Ramos (cell line): ENCODE results near the gene COMT.

ENCODE experiments used
- in situ Hi-C: fragments of 300-500 bp; cut with MboI; formaldehyde crosslinking; loops from one replicate; pipeline ENCODE4 v1.14.3; 2022; ENCODE audit warnings: low sequenced_read_pairs; ENCODE audit not compliant: unreplicated experiment

Gene COMT

DNA sequence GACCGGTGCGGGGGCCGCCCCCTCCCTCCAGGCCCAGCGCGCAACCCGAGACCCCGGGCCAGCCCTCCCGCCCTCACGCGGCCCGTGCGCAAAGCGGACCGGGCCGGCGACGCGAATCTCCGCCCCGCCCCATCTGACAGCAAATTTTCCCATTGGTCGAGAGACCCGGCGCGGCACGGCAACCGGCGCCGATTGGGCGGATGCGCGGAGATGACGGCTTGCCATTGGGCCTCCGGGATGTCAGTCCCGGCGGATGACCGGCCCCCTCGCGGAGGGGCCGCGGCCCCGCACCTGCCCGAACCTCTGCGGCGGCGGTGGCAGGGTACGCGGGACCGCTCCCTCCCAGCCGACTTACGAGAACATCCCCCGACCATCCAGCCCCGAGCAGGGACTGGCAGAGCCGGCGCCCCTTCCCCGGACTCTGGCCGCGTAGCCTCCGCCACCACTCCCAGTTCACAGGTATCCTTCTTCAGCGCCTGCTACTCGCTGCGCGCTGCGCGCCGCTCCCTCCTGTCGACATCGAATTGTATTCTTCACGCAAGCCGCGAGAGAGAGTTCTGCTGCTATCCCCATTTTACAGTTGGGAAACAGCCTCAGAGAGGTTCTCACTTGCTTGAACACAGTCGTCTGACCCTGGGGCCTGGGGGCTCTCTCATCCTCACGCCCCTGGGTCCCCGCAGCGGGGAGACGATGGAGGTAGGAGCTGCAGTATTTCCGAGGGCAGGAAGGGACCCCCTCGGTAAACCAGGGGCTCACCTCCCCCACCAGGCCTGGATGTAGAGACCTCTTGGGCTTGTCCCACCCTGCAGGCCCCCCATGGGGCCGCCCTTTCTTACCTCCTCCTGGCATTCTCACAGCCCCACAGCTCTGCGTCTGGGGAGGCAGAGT is 75.4 kb downstream of the COMT start, which contains the start of gene ARVCF:
Gene ARVCF (minus strand): TSS at position 90 of the 888 bp plus-strand sequence. CDS start 26,029 bp downstream, outside the sequence.
- in situ Hi-C loops, result no loop called here

DNA sequence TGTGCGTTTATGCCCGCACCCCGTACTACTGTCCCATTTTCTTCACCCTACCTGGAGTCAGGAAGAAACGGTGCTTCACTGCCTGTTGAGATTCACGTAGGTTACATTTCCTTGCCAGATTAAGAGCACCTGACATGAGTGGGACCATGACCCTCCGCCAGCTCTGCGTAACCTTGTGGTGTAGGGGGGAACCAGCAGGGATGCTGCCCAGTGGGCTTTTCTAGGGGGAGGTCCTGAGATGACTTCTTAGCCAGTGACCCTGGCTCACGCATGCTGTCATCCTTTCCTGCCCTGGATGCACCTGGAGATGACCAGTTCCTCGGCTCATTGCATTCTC is 76.0 kb downstream of the COMT start:
- in situ Hi-C loops, result no loop called here

DNA sequence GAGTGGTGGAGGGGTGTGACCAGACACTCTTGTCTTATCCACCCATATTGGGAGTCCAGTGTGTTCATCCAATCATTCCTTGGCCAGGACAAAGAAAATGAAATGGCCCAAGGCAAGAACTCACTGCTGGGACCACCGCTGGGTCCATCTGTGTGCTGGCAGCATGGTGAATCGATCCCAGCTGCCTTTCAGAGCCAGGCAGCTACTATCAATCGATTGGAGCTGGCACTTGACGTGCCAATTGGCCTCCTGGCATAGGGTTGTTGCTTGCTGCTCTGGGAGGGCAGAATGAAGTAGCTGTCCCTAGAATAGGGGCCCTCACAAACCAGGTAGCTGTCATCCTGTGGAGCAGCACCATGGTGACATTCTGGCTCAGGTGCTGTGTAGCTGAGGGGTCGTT is 76.4 kb downstream of the COMT start:
- in situ Hi-C loops, result no loop called here
